Fibroblast of the aortic adventitia (primary cell): ENCODE data around the gene GPR160. TPM values are rescaled to one million over a fixed set of nuclear protein-coding genes. Genes with fewer than 3 reads are reported as not detected.

Experiments
- DNase-seq: peaks from one replicate; pipeline ENCODE4 v3.0.0-alpha.2; 2010; ENCODE audit warnings: low read depth
- H3K4me3 ChIP-seq: 2 replicates; pipeline ENCODE4 v1.5.1; 2011; ENCODE audit warnings: low read depth, mild to moderate bottlenecking, control low read depth, low read length, moderate library complexity
- small RNA-seq: library from RNA; depleted of rRNA; stranded (forward); fragments of <200 nt; gene quantifications from one replicate; pipeline ENCODE3, GENCODE V24; 2012
- total RNA-seq: library from RNA; depleted of rRNA; stranded (reverse); fragments of >200 nt; gene quantifications from 2 replicates; pipeline ENCODE4 v1.2.3, GENCODE V29; 2012; ENCODE audit warnings: low replicate concordance
- TF ChIP-seq, protein P1 (sequence below): IDR thresholded peaks from 2 replicates; pipeline ENCODE4 v1.5.1; 2011; ENCODE audit warnings: mild to moderate bottlenecking, low read length, control low read depth, inconsistent platforms; ENCODE audit not compliant: insufficient read depth

GPR160 gene
- total RNA-seq, 1 donor, result 0.90 TPM

DNA sequence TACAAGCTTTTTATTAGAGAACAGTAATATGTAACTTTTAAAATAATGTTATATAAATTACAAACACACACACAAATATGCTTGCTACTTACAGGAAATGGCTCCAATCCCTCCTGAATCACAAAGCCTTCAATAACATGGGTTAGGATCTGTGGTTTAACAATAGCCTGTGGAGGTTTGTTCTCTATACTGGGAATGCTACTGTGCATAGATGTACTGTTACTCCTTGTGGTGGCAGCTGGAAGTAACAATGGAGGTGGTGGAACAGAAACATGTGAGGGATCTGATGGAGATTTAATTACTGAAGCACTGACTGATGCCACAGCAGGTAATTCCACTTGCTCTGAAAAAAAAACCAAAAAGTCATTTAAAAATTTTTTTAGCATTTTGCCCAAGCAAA, 79.3 kb downstream of the GPR160 start:
- DNase-seq, result no peak
- TF ChIP-seq, protein P1, sequence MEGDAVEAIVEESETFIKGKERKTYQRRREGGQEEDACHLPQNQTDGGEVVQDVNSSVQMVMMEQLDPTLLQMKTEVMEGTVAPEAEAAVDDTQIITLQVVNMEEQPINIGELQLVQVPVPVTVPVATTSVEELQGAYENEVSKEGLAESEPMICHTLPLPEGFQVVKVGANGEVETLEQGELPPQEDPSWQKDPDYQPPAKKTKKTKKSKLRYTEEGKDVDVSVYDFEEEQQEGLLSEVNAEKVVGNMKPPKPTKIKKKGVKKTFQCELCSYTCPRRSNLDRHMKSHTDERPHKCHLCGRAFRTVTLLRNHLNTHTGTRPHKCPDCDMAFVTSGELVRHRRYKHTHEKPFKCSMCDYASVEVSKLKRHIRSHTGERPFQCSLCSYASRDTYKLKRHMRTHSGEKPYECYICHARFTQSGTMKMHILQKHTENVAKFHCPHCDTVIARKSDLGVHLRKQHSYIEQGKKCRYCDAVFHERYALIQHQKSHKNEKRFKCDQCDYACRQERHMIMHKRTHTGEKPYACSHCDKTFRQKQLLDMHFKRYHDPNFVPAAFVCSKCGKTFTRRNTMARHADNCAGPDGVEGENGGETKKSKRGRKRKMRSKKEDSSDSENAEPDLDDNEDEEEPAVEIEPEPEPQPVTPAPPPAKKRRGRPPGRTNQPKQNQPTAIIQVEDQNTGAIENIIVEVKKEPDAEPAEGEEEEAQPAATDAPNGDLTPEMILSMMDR, result peak; percentile 41

DNA sequence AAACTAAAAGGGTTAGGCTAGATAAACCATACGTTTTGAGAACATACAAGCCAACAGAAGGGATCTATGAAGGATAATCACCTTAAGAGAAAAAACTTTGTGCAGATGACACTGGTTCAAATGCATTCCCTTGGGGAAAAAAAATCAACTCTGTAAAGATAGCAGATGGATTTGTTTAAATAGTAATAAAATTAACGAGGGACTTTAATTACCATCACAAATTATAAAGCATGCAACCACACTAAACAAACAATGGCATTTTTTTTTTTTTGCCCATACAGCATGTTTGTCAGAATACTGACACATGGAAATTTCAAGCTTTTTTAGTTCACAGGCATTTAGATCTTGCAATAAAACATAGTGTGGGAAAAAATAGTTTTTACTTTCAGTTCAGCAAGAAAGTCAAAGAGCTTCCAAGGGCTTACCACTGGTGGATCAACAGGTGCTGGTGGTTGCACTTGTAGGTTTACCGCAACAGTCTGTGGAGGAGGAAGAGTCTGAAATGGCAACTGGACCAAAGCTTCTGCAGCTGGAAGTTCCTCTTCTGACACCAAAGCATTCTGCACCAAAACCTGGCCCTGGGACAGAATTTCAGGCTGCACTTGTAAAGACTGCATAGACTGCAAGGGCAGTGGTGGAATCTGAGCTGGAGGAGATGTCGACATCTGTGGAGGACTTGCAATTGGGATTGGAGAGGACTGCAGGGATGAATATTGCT, 90.6 kb downstream of the GPR160 start:
- TF ChIP-seq, protein P1, result no peak
- H3K4me3 ChIP-seq, result no peak overlapping the region
- no peak for DNase-seq

More for the DNA sequence above, 79.3 kb downstream of the GPR160 start:
- H3K4me3 ChIP-seq, result no peak overlapping the region

DNA sequence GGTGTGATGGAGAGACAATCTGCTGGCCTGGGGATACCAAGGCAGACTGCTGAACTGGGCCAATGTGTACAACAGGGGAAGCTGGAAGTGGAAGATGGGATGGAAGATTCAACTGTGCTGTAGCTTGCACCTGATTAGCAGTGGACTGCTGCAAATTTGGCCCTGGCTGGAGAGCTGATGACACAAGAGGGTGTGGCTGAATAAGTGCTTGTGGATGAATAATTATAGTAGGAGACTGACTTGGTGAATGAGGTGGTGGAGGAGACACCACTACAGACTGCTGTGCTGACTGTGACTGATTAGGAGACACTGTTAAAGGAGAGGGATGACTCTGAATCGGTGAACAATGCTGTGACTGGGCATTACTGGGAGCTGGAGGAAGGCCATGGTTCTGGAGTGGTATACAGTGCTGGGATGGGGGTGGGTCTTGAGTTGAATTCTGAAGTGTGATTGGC, 91.2 kb downstream of the GPR160 start:
- H3K4me3 ChIP-seq, result no peak overlapping the region
- peak; percentile 52 for DNase-seq
- TF ChIP-seq, protein P1, result no peak

DNA sequence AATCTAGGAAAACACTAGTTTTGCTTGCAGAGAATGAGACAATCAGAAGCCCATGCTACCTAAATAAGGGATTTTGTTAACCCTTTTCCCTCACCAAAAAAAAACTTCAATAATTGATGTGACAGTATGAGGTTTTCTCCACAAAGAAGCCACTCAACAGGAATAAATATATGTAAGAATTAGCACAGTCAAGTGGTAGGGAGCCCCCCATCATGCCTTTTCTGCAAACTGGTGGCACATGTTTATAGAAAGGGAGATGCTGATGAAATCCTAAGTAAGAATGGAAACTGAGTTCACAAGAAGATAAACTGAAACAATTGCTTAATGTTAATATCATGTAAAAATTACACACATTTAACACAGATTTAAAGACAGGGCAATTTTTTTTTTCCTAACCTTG, 92.7 kb downstream of the GPR160 start:
- peak; percentile 41 for DNase-seq
- H3K4me3 ChIP-seq, result no peak overlapping the region
- TF ChIP-seq, protein P1, result no peak

DNA sequence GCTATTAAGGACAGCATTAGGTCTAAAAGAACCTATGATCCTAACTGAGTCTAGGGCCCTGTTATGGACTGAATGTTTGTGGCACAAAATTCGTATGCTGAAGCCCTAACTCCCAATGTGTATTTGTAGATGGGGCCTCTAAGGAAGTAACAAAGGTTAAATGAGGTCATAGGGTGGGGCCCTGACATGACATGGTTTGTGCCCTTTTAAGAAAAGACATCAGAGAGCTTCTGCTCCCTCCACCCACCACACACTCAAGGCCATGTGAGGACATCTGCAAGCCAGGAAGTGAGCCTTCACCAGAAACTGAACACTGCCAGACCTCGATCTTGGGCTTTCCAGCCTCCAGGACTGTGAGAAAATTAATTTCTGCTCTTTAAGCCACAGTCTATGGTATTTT, 94.5 kb downstream of the GPR160 start:
- DNase-seq, result no peak
- no peak overlapping the region for H3K4me3 ChIP-seq
- TF ChIP-seq, protein P1, result no peak

Small RNA genes within 50 kb of the gene (small RNA-seq; reads per million reads assigned to genes)
- gene RNU4-38P, result not detected

Other genes with a start within 250 kb of the GPR160 start
- gene LRRIQ4, start 225.1 kb upstream of the GPR160 start, total RNA-seq, result 0.09 TPM in 1 of 2 replicates, not detected in the other
- 7.4 and 15.0 TPM in 2 replicates for gene LRRC34, start 225.1 kb upstream of the GPR160 start, total RNA-seq
- gene LRRC31, start 168.1 kb upstream of the GPR160 start, total RNA-seq, result not detected in 2 replicates
- gene SAMD7, start 126.4 kb upstream of the GPR160 start, total RNA-seq, result not detected in 2 replicates
- 52.3 and 71.0 TPM in 2 replicates for gene SEC62, start 71.2 kb upstream of the GPR160 start, total RNA-seq
- 50.4 and 65.6 TPM in 2 replicates for gene PHC3, start 143.7 kb downstream of the GPR160 start, total RNA-seq
- 56.2 and 63.9 TPM in 2 replicates for gene PRKCI, start 184.4 kb downstream of the GPR160 start, total RNA-seq